Smooth muscle cell (in vitro differentiated cells): Measurements from ENCODE around the gene STT3B. TPM values are rescaled to one million over a fixed set of nuclear protein-coding genes. Genes with fewer than 3 reads are reported as not detected.

ENCODE experiments used
- DNase-seq: peaks from one replicate; lab custom pipeline; 2025; ENCODE audit not compliant: unreplicated experiment; lab: John Stamatoyannopoulos, UW
- H2AFZ ChIP-seq: fragments of 200-600 bp; sonication (generic); 2 replicates; pipeline ENCODE4 v1.6.0; 2016; ENCODE audit warnings: antibody characterized with exemption, low read depth, mild to moderate bottlenecking
- H3F3A ChIP-seq: fragments of 200-600 bp; sonication (generic); 2 replicates; pipeline ENCODE4 v1.6.0; 2017; ENCODE audit warnings: antibody characterized with exemption, low read depth
- H3K27ac ChIP-seq: fragments of 200-600 bp; sonication (generic); 2 replicates; pipeline ENCODE4 v1.5.1; 2016; ENCODE audit warnings: low read depth, mild to moderate bottlenecking
- H3K27me3 ChIP-seq: fragments of 200-600 bp; sonication (generic); 2 replicates; pipeline ENCODE4 v1.6.1; 2016; ENCODE audit warnings: low read depth, mild to moderate bottlenecking
- H3K36me3 ChIP-seq: fragments of 200-600 bp; sonication (generic); 2 replicates; pipeline ENCODE4 v1.5.1; 2016; ENCODE audit warnings: low read depth
- H3K4me1 ChIP-seq: fragments of 200-600 bp; sonication (generic); 2 replicates; pipeline ENCODE4 v1.5.1; 2016; ENCODE audit warnings: low read depth
- H3K4me2 ChIP-seq: fragments of 200-600 bp; sonication (generic); 2 replicates; pipeline ENCODE4 v1.6.0; 2016; ENCODE audit warnings: mild to moderate bottlenecking
- H3K4me3 ChIP-seq: fragments of 200-600 bp; sonication (generic); 2 replicates; pipeline ENCODE4 v1.5.1; 2016; ENCODE audit warnings: mild to moderate bottlenecking
- H3K79me2 ChIP-seq: fragments of 200-600 bp; sonication (generic); 2 replicates; pipeline ENCODE4 v1.6.0; 2016; ENCODE audit warnings: low read depth, mild to moderate bottlenecking
- H3K9ac ChIP-seq: fragments of 200-600 bp; sonication (generic); 2 replicates; pipeline ENCODE4 v1.6.0; 2016; ENCODE audit warnings: low read depth
- H3K9me3 ChIP-seq: fragments of 200-600 bp; sonication (generic); replicated peaks from 2 replicates; pipeline ENCODE4 v1.5.1; 2016; ENCODE audit warnings: low read depth
- H4K20me1 ChIP-seq: fragments of 200-600 bp; sonication (generic); 2 replicates; pipeline ENCODE4 v1.6.0; 2016; ENCODE audit warnings: low read depth
- WGBS: methylation state at CpG from one replicate; pipeline ENCODE4 v1.1.7; 2016; ENCODE audit warnings: low lambda C conversion rate; 5-methylcytosine and 5-hydroxymethylcytosine counted together
- polyA plus RNA-seq: library from polyadenylated mRNA; unstranded; fragments of >200 nt; fragmentation: Nextera tagmentation; extraction: Ambion mirVana; gene quantifications from 2 replicates; pipeline ENCODE4 v1.2.1, GENCODE V29; 2016
- total RNA-seq: library from RNA; depleted of rRNA; stranded (reverse); fragments of >200 nt; gene quantifications from 2 replicates; pipeline ENCODE4 v1.2.3, GENCODE V29; 2014
- TF ChIP-seq, protein P1 (sequence below): fragments of 200-600 bp; sonication (generic); IDR thresholded peaks from 2 replicates; pipeline ENCODE4 v1.5.1; 2017; ENCODE audit warnings: borderline replicate concordance, mild to moderate bottlenecking, antibody characterized with exemption; ENCODE audit not compliant: insufficient read depth, poor library complexity, severe bottlenecking

Gene STT3B
- total and polyA plus RNA-seq, 2 experiments from 2014 or later = 79.1 to 191 TPM

DNA sequence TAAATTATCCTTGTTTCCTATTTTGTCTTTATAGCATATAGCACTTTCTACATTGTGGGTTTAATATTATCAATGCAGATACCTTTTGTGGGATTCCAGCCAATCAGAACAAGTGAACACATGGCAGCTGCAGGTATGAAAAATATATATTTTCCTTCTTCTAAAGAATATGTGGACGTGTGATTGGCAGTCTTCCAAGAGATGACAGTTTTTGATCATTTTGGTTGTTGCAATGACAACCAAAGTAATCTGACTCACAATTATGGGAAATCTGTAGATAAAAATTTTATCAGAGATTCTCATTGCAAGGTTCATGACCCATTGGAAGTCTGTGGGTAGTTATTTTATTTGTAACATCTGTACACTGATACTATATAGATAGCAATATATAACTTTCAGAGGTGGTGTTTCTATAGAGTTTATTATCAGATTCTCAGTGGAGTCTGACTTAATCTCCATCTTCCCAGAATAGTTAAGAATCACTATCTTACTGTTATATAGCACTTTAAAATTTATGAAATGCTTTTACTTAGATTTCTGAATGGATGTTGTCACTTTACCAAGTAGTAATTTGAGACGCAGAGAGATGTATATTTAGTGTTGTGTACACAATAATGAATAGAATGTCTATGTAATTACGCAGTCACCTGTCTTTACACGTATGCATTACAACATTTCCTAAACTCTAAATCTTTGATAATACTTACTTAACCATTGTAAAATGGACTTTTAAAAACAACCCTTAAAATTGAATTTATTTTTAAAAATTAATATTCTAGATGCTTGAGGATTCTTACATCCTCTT is 82.5 kb downstream of the STT3B start:
- Histone ChIP-seq H3K79me2 (peaks cover 32% of the 10 kb centered on the region), H2AFZ (no peak overlapping the region), H3K4me3 (no peak overlapping the region), H3K9me3 (no peaks in the 10 kb centered on the region), H3F3A (peaks cover 9% of the 10 kb centered on the region), H3K27ac (no peak overlapping the region), H3K4me1 (peaks cover 1% of the 10 kb centered on the region), H3K36me3 (no peaks in the 10 kb centered on the region), H3K4me2 (no peak overlapping the region), H4K20me1 (peaks cover 5% of the 10 kb centered on the region), H3K27me3 (no peaks in the 10 kb centered on the region), H3K9ac (no peak overlapping the region)
- WGBS = 93% methylated on average over 4 of the region's 4 CpGs
- no peak for DNase-seq
- TF ChIP-seq, protein P1, sequence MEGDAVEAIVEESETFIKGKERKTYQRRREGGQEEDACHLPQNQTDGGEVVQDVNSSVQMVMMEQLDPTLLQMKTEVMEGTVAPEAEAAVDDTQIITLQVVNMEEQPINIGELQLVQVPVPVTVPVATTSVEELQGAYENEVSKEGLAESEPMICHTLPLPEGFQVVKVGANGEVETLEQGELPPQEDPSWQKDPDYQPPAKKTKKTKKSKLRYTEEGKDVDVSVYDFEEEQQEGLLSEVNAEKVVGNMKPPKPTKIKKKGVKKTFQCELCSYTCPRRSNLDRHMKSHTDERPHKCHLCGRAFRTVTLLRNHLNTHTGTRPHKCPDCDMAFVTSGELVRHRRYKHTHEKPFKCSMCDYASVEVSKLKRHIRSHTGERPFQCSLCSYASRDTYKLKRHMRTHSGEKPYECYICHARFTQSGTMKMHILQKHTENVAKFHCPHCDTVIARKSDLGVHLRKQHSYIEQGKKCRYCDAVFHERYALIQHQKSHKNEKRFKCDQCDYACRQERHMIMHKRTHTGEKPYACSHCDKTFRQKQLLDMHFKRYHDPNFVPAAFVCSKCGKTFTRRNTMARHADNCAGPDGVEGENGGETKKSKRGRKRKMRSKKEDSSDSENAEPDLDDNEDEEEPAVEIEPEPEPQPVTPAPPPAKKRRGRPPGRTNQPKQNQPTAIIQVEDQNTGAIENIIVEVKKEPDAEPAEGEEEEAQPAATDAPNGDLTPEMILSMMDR = no peak

DNA sequence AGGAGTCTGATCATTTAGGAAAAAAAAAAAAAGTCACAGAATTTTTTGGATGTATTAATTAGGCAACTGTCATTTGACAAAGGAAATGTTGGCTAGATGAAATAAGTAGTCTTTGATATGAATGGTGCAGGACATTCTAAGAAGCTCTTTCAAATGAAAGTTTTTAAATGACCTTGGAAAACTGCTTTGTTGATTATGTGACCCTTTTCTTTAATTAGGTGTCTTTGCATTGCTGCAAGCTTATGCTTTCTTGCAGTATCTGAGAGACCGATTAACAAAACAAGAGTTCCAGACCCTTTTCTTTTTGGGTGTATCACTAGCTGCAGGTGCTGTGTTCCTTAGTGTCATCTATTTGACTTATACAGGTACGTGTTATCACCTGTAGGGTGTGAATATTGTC is 84.0 kb downstream of the STT3B start:
- Histone ChIP-seq H3K9ac (no peak overlapping the region), H3K27ac (no peak overlapping the region), H3F3A (peaks cover 8% of the 10 kb centered on the region), H3K4me2 (no peak overlapping the region), H3K9me3 (no peaks in the 10 kb centered on the region), H4K20me1 (no peaks in the 10 kb centered on the region), H3K4me1 (peaks cover 6% of the 10 kb centered on the region), H3K4me3 (no peak overlapping the region), H2AFZ (no peak overlapping the region), H3K36me3 (no peaks in the 10 kb centered on the region), H3K27me3 (no peaks in the 10 kb centered on the region), H3K79me2 (peaks cover 26% of the 10 kb centered on the region)
- TF ChIP-seq, protein P1 = no peak
- DNase-seq = no peak
- WGBS = 98% methylated on average over 2 of the region's 2 CpGs

DNA sequence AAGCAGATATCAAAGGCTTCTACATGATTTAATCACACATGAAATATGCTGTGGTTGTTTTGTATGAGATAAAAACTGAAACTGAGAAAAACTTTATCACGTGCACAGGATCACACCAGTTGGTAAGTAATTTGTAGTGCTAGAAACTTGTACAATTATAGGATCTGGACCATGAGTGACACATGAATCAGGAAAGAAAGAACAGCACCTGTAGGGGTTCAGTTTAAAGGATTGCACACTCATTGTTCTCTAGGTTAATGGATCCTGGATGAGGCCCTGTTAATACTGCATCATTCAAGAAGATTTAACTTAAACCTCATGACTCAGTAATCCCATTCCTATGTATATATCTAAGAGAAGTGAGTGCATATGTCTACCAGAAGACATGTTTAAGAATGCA is 87.9 kb downstream of the STT3B start:
- no peaks in the 10 kb centered on the region for H3K36me3 ChIP-seq
- no peaks in the 10 kb centered on the region for H3K27me3 ChIP-seq
- H3K4me2 ChIP-seq = peak overlapping the region; percentile 36
- H3K79me2 ChIP-seq = no peaks in the 10 kb centered on the region
- H3K27ac ChIP-seq = peak overlapping the region; percentile 54
- H4K20me1 ChIP-seq = no peaks in the 10 kb centered on the region
- no peak overlapping the region for H3K9ac ChIP-seq
- no peaks in the 10 kb centered on the region for H3K9me3 ChIP-seq
- no peak for DNase-seq
- no peak overlapping the region for H3K4me3 ChIP-seq
- H3F3A ChIP-seq = no peaks in the 10 kb centered on the region
- WGBS = 65% methylated on average over 1 of the region's 1 CpG
- peaks cover 13% of the 10 kb centered on the region for H3K4me1 ChIP-seq
- no peak overlapping the region for H2AFZ ChIP-seq
- TF ChIP-seq, protein P1 = no peak

DNA sequence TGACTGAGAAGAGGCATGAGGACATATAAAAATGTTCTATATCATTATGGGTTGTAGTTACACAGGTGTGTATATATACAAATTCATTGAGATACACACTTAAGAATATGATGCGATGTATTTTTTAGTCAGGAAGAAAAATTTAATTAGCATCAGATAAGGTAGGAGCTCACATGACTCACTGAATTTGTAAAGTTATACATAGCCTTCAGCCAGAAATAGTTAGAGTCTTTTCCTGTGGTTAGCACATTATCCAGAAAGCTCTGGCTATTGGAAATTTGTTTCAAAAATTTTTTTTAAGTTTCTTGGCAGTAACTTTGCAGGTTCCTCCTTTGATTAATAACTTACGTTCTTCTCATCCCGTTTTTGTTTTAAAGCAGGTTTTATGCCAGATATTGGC is 88.6 kb downstream of the STT3B start:
- 89% methylated on average over 3 of the region's 3 CpGs for WGBS
- Histone ChIP-seq H3K79me2 (no peaks in the 10 kb centered on the region), H3K9me3 (no peaks in the 10 kb centered on the region), H3F3A (no peaks in the 10 kb centered on the region), H3K4me2 (peak overlapping the region; percentile 36), H3K9ac (no peak overlapping the region), H2AFZ (no peak overlapping the region), H3K27me3 (no peaks in the 10 kb centered on the region), H3K4me3 (no peak overlapping the region), H3K36me3 (no peaks in the 10 kb centered on the region), H3K4me1 (peaks cover 13% of the 10 kb centered on the region), H3K27ac (peak overlapping the region; percentile 54), H4K20me1 (no peaks in the 10 kb centered on the region)
- TF ChIP-seq, protein P1 = no peak
- no peak for DNase-seq
